Activated CD4-positive, CD25-positive, alpha-beta regulatory T cell treated with anti-CD3 and anti-CD28 coated beads, Interleukin-2, amount 50 U/mL, for 16 hours (primary cell): Measurements from ENCODE around the gene CRTC1.
A peak's percentile ranks its signal among the peaks of the same experiment; 100 is the strongest.
"Not testable (repeated sequence)": the region's sequence is repeated elsewhere in the genome, so short reads cannot be mapped to it uniquely, and the experiment has no call there.

Experiments used
- DNase-seq: peaks from one replicate; pipeline ENCODE4 v3.0.0-alpha.2; 2020; ENCODE audit warnings: low read depth, low spot score

Gene CRTC1

GRCh38 chr19:18798384-18799352 is 115.2 kb downstream of the CRTC1 start:
- no peak for DNase-seq

GRCh38 chr19:18799389-18799970 is 116.0 kb downstream of the CRTC1 start:
- no peak for DNase-seq

- no peak for DNase-seq
Observed at GRCh38 chr19:18800079-18800478, 116.6 kb downstream of the CRTC1 start.

GRCh38 chr19:18800636-18801035 is 117.2 kb downstream of the CRTC1 start:
- no peak for DNase-seq

GRCh38 chr19:18802354-18802753 is 118.9 kb downstream of the CRTC1 start:
- DNase-seq, result no peak

GRCh38 chr19:18803550-18804138 is 120.2 kb downstream of the CRTC1 start:
- DNase-seq, result no peak

- DNase-seq, result no peak
Observed at GRCh38 chr19:18804139-18804601, 120.7 kb downstream of the CRTC1 start.

- DNase-seq, result no peak
Observed at GRCh38 chr19:18804643-18805042, 121.2 kb downstream of the CRTC1 start.

- no peak for DNase-seq
Observed at GRCh38 chr19:18807861-18808331, 124.4 kb downstream of the CRTC1 start.

- no peak for DNase-seq
Observed at GRCh38 chr19:18809149-18809868, 125.8 kb downstream of the CRTC1 start.

- not testable (repeated sequence) for DNase-seq
Observed at GRCh38 chr19:18811638-18812037, 128.2 kb downstream of the CRTC1 start.

- DNase-seq, result no peak
Observed at GRCh38 chr19:18814063-18814462, 130.6 kb downstream of the CRTC1 start.

GRCh38 chr19:18815673-18816072 is 132.2 kb downstream of the CRTC1 start:
- DNase-seq, result no peak

GRCh38 chr19:18816645-18817044 is 133.2 kb downstream of the CRTC1 start:
- DNase-seq, result not testable (repeated sequence)

- DNase-seq, result no peak
Observed at GRCh38 chr19:18817574-18817973, 134.1 kb downstream of the CRTC1 start.

GRCh38 chr19:18828786-18829185 is 145.3 kb downstream of the CRTC1 start:
- DNase-seq, result no peak

- DNase-seq, result no peak
Observed at GRCh38 chr19:18830488-18830887, 147.0 kb downstream of the CRTC1 start.

- DNase-seq, result peak; percentile 90
Observed at GRCh38 chr19:18831524-18832305, 148.2 kb downstream of the CRTC1 start, which contains the start of gene UPF1. Gene UPF1, plus strand, starts transcription at chr19:18831959. Its CDS starts 251 bp downstream, at chr19:18832210.
